GM21825 (cell line): ENCODE data around the gene LOXHD1.

Experiments
- ATAC-seq: cut with Tn5 transposase; IDR thresholded peaks from one replicate; pipeline ENCODE4 v1.9.1; 2021; ENCODE audit warnings: mild to moderate bottlenecking, moderate library complexity; ENCODE audit not compliant: unreplicated experiment

The LOXHD1 gene

DNA sequence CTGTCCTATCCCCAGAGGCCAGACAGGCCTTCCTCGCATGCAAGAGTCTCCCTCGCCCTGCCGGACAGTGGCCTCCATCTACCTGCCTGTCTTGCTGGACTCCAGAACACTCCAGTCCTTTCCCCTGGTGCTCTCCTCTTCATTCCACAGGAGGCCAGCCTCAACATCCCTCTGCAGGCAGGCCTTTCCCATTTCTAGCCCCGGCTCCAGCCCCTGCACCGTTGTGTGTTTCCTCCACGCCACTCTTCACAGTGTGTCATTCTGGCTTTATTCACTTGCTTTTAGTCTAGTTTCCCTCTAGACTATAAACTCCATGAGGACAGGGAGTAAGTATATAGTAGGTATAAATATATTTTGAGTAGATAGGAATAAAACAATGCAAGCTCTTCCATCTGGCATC, 81.2 kb downstream of the LOXHD1 start:
- ATAC-seq, result no peak

DNA sequence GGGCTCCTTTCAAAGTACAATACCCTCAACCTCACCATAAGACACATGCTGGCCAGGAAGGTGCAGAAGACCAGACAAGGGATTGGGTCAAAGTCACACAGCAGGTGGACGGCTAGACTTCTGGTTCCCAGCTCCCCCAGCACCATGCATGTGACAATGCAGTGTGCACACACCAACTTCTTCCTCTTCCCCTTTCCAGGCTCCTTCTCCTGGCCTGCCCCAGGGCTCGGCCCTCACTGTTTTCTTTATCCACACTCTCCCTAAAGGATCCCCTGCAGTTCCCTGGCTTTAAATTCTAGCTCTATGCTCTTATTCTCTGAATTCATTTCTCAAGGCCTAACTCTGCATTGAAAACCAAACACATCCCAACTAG, 82.3 kb downstream of the LOXHD1 start:
- ATAC-seq, result no peak

DNA sequence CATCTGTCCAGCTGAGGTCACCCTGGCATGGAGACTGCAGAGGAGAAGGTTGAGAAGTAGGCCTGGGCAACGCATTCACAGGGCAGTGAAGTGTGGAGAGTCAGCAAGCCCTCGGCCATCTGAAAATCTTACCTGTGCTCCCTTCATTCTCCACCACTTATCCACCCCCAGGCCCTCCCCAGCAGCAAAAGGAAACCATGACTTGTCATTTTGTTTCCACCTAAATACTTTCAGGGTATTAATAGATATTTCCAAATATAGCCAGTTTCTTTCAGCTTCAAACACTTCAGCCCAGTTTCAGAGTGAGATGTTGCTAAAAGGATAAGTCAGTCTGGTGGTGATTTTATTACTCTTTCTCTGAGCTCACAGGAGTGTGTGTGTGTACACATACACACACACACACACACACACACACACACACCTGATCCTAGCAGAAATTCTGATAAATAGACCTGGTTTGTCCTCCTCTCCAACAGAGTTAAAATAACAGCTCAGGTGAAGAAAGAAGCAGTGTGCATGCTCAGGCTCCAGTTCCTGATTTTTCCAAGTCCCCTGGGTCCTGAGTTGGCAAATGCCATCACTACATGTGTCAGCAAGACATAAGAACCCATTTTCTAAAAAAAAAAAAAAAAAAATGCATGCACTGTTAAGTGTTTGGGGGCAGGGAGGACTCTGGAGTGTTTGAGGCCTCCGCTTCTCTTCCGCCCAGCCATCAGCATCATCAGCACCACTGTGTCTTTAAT, 82.8 kb downstream of the LOXHD1 start:
- no peak for ATAC-seq

DNA sequence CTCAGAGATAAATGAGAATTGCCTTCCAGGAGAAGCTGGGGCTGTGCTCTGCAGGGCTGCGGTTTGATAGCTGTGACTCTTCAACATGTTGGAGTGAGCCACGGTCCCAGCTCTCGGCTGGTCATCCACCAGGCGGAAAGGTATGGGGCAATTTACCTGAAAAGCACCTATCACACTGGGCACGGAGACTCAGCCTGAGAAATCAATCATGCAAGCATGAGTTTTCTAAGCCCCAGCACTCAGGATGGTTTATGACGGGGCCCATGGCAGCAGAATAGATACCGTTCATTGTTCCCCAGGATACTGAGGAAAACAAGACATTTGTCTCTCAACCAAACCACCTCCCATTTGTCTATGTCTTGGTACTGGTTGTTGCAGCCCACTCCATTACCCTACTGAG, 83.9 kb downstream of the LOXHD1 start:
- no peak for ATAC-seq

DNA sequence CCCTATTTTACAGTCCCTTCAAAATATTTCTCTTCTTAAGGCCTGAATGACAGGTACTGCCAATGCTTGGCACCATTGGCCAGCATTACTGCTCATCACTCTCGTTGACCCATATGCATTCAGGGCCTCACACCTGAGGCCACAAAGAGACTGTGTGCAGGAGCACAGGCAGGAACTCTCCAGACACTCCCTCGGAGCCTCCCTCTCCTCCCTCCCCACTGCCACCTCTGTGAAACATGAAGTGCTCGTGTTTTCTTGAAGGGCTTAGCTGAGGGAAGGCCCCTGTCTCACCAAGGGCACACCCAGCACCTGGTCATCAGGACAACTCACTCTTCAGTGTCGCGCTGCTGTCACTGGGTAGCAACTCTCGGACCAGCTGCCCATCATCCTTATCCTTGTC, 85.3 kb downstream of the LOXHD1 start:
- no peak for ATAC-seq

DNA sequence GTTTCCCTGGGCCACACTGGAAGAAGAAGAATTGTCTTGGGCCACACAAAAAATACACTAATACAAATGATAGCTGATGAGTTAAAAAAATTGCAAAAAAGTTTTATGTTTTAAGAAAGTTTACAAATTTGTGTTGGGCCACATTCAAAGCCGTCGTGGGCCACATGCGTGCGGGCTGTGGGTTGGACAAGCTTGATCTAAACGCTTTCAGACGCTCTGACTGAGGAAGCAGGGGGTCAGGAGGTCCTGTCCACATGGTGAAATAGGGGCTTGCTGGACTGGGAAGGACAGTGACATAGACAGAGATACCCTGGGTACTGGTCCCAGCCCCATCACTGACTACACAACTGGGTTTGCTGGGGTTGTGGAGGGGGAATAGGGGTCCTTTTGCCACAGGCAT, 86.4 kb downstream of the LOXHD1 start:
- ATAC-seq, result no peak

DNA sequence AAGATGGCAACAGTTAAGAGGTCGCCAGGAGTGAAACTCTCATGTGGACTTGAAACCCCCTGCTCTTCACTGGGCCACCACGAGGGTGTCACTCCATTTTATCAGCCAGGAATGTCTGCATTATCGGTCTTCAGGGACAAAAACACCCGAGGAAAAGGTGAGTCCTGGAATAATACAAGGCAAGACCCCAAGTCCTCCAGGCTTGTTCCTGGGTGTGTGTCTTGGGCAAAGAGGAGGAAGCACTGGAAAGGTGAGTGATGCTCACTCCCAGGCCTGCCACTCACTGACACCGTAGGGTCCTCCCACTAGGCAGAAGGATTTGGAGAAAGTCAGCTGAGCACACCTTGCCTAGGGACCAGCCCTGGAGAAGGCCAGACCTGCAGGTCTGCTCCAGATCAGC, 86.9 kb downstream of the LOXHD1 start:
- ATAC-seq, result no peak

DNA sequence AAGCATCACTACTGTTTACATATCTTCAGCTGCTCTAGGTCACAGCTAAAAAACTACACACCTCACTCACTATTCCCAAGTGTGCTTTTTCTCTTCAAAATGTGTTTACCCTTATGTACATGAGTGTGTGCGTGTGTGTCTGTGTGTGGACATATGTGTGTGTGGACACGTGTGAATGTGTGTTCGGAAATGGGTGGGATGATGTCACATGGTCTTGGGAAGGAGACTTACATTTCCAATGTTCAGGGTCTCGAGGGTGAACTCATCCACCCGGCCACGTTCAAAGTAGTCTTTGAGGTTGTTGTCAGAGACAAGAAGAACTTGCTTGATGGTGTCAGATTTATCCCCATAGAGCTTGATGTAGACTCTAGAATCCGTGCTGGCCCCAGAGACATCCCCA, 87.8 kb downstream of the LOXHD1 start:
- ATAC-seq, result no peak

DNA sequence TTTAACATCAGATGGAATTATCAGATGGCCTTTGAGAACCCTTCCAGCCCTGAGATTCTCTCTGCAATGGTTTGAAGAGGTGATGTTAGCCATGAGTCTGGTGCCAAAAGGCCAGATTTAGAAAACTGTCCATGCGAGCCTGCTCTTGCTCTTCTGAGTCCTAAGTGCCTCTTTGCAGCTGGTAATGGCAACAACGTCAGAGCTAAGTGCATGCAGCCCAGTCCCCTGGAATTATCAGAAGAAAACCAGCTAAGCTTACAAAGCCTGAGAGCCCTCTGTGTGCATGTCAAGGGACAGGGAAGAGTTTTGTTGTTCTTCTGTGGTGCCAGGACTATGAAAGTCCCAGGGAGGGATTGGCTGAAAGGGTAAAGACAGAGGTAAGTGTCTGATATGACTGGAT, 89.8 kb downstream of the LOXHD1 start:
- no peak for ATAC-seq

DNA sequence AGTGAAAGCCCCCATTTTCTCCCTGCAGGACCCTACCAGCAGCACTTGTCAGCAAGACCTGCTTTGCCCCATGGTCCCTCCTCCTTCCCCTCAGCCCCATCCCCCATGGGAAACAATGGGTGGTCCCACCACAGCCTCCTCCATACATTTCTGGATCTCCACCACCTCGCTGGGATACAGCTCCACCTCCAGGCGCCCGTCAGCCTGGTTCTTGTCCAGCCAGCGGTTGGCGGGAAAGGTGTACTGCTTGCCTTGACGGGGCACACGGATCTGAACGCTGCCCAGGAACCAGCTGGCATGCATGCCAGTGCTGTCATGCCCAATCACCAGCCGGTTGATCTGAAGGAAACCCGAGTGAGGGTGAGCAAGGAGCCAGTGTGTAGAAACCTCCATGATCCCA, 90.9 kb downstream of the LOXHD1 start:
- ATAC-seq, result no peak

DNA sequence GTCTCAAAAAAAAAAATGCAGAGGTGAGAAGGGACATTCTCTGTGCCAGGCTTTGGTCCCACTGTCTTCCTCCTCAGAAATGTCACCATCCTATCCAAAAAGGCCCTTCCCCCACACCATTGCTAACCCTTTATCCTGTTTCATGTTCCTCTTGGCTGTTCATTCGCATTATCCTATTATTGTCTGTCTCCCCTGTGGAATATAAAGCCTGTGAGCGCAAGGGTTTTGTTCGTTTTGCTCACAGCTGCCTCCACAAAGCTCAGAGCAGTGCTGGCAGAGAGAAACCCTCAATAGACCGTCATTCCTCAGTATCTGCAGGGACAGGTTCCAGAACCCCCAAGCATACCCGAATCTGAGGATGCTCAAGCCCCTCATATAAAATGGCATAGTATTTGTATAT, 91.8 kb downstream of the LOXHD1 start:
- ATAC-seq, result no peak

DNA sequence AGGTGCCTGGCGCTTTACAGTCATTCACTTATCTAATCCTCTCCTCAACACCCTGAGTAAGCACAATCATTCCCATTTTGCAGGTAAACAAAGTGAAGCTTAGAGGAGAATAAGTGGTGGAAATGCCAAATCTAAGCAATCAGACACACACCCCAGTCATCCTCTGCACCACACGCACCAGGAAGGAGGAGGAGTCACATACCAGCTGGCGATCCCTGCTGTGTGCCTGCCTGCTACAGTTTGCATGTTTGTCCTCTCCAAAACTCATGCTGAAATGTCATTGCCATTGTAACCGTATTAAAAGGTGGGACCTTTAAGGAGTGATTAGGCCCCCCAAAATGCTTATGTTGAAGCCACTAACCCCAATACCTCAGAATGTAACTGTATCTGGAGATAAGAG, 93.7 kb downstream of the LOXHD1 start:
- ATAC-seq, result no peak

DNA sequence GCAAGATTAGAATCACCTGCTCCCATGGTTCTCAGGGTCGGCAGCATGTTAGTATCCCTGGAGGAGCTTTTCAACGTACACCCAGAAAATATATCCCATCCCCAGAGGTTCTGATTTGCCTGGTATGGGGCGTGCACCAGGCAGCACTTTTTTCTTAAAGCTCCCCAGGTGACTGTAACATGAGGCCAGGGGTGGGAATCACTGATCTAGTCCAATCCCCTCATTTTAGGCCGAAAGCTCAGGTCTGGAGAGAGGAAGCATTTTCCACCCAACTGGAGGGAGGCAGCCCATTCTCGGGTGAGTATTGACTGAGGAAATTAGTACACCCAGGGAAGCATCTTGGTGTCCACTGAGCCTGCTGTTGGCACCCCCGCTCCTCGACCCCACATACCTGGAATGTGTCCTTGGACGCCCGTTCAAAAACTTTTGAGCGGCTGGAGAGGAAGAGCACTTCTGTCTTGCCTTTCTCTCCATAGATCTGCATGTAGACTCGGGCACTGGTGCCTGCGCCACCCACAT, 94.3 kb downstream of the LOXHD1 start:
- ATAC-seq, result no peak

DNA sequence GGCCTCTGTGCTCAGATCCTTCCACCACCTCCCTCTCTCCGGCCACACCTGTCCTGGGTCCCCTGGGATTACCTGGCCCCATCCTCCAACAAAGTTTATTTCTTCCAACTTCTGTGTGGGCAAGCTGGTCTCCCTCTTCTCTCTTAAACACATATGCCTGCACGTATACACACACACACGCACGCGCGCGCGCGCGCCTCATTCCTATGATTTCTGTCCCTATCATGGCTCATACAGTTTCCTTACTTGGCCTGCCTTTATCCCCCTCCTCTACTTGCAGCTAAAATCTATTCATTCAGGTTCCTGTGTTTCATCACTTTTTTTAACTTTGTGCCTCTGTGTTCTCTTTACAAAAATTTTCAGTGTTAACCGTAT, 96.4 kb downstream of the LOXHD1 start:
- ATAC-seq, result no peak

DNA sequence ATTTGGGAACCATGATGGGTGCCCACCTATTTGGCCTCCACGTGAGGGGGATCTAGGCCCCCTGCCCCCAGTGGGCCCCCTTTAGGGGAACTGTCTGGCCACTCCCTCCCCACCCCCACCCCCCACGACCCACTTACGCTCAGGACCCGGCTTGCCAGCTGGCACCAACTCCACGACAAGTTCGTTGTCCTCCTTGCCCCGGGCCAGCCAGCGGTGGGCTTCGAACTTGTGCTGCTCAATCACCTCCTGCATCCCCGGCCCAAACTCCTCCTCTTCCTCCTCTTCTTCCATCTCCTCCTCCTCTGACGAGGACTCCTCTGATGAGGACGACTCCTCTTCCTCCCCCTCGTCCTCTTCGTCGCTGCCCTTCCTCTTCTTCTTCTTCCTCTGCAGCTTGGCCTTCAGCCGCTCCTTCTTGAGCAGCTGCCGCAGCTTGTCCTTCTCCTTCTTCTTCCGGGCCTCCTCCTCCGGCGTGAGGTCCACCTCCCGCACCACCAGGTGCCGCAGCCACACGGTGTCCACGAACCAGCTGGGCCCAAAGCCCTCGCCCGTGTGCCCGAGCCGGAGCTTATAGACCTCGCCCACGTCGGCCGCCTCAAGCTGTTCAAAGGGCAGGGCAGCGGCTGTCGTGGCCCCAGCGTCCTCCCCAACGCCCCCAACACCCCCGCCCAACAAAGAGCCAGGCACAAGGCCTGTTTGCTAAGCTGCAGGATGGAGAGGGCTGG, 96.9 kb downstream of the LOXHD1 start:
- ATAC-seq, result no peak

DNA sequence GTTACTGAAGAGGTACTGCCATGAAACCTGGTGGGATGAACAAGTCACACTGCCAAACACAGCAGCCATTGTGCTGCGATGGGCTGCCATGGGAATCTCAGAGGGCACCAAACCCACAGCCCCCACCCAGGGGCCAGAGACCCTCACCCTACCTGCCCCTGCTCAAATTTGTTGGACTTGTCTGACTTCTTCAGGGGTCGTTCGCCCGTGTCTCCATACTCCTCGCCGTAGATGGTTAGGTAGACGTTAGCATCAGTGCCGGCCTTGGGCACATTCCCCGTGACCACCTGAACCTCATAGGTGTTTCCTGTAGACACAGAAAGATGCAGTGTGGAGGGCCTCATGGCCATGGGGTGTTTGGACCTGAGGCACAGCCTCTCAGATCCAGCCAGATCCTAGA, 97.7 kb downstream of the LOXHD1 start:
- no peak for ATAC-seq

DNA sequence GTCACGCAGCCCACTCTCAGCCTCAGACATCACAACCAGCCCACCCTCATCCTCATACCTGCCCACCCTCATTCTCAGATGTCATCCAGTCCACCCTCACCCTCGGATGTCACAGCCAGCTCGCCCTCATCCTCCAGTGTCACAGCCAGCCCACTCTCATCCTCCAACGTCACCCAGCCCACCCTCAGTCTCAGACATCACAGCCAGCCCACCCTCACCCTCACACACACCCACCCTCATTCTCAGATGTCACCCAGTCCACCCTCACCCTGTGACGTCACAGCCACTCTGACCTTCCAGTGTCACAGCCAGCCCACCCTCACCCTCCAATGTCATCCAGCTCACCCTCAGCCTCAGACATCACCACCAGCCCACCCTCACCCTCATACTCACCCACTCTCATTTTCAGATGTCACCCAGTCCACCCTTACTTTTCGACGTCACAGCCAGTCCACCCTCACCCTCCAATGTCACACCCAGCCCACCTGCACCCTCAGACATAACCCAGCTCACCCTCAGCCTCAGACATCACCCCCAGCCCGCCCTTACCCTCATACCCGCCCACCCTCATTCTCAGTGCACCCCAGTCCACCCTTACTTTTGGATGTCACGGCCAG, 100.3 kb downstream of the LOXHD1 start:
- ATAC-seq, result no peak

DNA sequence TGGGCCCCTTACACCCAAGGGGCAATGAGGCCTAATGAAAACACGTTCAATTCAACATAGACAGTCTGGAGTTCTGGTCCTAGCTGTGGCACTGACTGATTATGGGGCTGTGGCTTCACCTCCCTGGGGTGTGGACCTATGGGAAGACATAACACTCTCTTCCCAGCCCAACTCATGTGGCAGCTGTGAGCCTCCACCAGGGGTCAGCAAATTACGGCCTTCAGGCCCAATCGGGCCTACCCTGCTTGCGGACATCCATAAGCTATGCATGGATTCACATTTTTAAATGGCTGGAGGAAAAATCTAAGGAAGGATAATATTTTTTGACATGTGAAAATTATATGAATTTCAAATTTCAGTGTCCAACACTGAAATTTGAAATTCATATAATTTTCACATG, 101.3 kb downstream of the LOXHD1 start:
- ATAC-seq, result no peak

DNA sequence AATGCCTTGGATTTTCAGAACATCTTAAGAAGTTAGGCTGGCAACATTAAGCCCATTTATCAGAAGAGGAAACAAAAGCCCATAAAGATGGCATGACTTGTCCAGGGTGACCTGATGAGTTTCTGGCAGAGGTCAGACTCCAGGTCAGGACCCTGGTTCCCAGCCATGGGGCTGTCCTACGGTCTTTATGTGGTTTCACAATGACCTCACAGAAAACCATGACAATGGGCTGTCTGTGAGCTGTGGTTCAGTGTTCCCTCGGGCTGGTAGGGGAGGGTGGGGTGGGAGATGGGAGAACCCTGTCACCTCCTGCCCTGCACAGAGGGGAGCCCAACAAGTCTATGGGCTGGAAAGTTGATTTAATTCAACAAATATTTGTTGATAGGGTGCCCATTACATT, 101.8 kb downstream of the LOXHD1 start:
- no peak for ATAC-seq

DNA sequence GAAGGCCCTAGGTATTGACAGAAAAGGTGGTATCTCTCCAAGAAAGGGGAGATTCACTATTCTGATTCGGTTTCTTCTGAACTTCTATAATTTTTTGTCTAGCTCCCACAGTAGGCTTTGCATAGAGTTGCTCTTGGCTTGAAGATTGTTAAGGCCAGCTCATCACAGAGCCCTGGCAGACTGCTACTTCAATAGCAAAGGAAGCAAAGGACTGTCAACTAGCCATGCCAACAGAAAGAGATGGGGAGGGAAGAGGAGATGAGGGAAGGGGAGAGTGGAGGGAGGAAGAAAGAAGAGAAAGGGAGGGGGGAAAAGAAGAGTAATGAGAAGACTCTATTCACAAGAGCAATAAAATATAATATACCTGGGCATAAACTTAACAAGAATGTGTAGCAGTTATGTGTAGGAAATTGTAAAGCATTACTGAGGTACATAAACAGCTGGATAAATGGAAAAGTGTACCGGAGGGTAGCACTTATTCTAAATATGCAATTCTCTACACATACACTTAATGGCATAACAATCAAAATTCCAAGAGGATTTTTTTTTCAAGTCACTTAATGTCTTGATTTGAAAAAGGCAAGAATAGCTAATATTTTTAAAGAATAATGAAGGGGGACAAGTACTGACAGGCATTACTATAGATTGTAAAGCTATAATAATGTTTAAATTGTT, 102.5 kb downstream of the LOXHD1 start:
- ATAC-seq, result no peak

DNA sequence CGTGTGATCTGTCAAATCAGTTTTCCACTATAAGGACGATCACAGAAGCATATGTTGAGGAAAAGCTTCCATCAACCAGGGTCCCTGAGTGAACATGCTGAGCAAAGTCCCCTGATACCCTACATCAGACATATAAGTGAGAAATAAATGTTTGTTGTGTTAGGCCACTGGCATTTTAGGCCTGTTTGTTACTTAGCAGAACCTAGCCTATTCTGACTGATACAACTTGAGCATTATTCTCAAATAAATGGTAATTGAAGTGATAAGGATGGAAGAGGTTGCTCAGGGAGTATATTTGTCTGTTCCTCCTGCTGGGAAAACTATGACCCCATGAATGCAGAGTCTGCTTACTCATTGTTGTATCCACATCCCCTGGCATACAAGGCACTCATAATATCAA, 106.4 kb downstream of the LOXHD1 start:
- ATAC-seq, result no peak

DNA sequence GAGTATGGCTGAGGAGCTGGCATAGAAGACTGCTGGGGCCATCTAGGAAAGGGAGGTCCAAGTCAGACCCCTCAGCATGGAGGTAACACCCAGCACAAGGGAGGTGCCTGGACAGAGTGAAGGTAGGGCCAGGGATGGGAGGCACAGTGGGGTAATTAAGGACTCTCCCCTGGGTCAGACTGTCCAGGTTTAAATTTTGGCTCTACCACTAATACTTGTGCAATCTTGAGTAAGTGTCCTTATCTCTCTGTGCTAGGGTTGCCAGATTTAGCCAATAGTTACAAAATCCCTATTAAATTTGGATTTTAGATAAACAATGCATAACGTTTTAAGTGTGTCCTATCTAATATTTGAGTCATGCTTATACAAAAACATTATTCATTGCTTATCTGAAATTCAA, 109.5 kb downstream of the LOXHD1 start:
- no peak for ATAC-seq
